HG03571 (cell line): Measurements from ENCODE around the gene KCNH8.
"Not testable (repeated sequence)": the region's sequence is repeated elsewhere in the genome, so short reads cannot be mapped to it uniquely, and the experiment has no call there.

ENCODE experiments used
- ATAC-seq: cut with Tn5 transposase; IDR thresholded peaks from one replicate; pipeline ENCODE4 v1.9.1; 2021; ENCODE audit not compliant: unreplicated experiment

Gene KCNH8

DNA sequence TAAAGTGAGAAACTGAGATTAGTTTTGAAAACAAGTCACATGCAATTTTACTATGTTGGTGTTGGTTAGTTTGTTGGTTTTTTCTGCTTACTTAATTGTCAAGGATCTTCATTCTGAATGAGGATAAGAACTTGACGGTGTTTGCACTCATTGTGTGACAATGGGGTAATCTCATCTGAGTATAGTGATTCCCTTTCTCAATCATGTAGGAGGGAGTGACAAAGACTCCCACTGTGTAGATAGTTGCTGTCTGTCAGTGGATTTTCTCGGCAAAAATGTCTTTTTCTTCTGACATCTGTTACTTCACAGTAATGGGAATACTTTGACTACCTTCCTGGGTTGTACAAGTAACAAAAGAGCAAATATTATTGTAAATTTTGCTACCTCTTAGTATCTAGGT lies 23.5 kb downstream of the KCNH8 start:
- no peak for ATAC-seq

GRCh38 chr3:19173945-19174344 lies 25.6 kb downstream of the KCNH8 start:
- ATAC-seq, result no peak

GRCh38 chr3:19183584-19183983 lies 35.3 kb downstream of the KCNH8 start:
- ATAC-seq, result no peak

GRCh38 chr3:19190126-19190525 lies 41.8 kb downstream of the KCNH8 start:
- no peak for ATAC-seq

GRCh38 chr3:19190602-19191001 lies 42.3 kb downstream of the KCNH8 start:
- peak; percentile 76 for ATAC-seq

DNA sequence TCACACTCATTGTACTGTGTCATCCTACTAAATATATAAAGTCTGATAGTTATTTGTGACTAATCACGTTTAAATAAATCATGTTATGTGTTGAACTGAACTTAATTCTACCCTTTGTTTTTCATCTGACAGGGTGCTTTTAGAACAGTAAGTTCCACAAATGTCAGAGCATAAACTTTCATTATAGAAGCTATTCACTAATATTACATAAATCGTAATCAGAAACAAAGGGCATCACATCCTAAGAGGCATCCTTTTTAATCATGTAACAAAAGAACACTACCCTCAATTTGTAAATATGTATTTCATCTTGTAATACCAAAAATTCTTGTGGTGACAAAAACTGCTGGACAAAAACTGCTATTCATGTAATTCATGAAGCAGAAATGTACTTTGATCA lies 50.8 kb downstream of the KCNH8 start:
- ATAC-seq, result no peak

DNA sequence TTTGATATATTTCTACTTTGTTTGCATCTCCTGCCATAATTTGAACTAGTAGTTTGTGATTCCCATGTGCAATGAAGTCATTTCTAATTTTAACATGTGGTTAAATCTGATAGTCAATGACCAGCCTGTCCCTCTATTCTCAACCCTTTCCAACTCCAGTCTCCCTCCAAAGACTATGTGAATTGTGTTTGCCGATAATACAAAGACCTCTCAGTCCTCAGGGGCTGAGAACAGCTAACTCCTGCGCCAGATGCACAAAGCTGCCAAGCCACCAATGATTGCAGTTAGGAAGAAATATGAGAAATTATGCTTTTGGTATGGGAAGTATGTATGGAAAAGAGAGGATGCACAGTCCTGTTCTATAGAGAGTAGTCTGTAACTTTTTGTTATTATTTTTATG lies 54.0 kb downstream of the KCNH8 start:
- no peak for ATAC-seq

DNA sequence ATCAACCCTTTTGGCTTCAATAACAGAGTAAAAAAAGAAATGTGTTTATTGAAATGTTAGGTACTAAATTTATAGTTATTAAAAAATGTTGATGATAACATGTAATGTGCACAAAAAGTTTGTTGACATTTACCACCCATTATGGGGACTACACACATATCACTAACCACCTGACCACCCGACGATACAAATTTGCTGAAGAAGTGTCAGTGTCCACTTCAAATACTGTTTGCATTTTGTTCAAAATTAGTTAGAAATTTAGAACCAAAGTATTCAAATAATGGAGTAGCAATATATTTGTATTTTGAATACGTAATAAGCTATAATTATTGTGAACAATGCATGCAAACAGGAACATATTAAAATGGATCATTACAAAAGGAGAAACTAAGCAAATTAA lies 54.4 kb downstream of the KCNH8 start:
- ATAC-seq, result no peak

GRCh38 chr3:19206540-19206939 lies 58.2 kb downstream of the KCNH8 start:
- ATAC-seq, result no peak

DNA sequence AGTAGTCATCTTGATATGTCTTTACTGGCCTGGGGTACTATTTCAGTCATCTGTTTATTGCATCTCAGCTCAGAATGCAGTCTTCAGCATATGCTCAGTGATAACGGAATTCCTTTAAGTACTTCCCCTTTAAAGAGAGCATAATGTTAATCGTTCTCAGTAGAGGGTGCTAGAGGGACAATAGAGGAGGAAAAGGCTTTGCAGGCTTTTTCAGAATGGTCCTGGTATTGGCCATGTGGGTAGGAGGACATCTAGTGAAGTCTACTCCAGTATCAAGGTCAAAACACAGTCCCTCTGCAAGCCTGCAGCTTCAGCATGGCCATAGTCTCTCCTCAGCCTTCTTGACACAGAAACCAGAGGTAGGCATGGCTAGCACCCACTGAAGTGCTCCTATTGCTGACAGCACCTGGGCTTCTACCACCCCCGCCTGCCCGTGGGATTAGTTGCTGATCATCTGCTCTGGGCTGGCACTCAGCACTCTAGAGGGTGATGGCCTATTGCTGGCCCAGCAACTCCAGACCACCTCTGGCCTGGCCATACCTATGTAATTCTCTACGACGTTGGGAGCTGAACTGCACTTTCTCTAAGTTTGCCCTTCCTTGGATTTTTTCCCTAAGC lies 65.4 kb downstream of the KCNH8 start:
- no peak for ATAC-seq

DNA sequence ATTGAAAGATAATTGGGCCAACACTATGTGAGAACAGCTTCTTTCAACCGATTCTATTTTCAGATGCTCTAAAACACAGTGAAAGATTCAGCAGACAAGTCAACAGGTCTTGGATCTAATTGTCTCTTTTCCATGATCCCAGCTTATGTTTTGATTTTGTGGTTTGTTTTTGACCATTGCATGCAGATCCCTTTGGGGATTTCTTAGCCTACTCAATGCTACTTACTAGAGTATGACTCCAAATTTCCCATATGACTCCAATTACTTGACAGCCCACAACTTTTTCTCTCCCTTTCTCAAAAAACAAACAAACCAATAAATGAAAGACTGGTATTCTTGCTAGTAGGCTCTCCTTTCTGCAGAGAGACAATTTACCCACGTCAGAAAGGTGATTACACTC lies 67.1 kb downstream of the KCNH8 start:
- no peak for ATAC-seq

- no peak for ATAC-seq
Measured at GRCh38 chr3:19216669-19217337, 68.5 kb downstream of the KCNH8 start.

DNA sequence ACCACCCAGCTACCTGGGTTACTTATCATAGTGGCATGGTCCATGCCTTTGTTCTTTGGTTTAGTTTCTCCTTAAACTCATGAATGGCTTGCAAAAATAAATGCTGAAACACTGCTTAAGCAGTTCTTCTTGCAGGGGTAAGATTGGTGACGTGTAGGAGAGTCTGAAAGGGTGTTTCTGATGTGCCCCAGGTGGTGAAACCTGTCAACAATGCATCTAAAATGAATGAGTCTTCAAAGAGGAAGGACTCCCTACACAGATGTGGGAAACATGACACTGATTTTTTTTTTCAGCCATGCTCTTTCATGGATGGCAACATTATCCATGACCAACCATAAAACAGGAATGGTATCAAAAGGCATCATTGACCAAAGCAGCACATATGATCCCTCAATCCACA lies 72.0 kb downstream of the KCNH8 start:
- no peak for ATAC-seq

- ATAC-seq, result no peak
Measured at GRCh38 chr3:19221081-19221480, 72.8 kb downstream of the KCNH8 start.

- no peak for ATAC-seq
Measured at GRCh38 chr3:19226479-19226878, 78.2 kb downstream of the KCNH8 start.

DNA sequence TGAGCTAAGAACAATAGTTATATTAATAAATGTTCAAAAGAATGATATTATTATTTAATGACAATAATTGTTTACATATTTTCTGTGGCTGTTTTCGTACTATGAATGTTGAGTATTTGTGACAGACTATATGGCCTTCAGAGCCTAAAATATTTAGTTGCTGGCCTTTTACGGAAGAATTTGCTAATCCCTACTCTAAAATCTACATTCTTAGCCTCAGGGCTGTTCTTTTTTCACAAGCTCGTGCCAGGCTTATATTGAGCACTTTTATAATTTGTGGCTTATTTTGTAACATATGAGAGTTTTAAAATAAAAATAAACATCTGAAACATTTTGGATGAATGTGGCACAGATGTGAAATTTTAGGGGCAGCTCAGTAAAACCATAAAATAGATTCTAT lies 79.9 kb downstream of the KCNH8 start:
- no peak for ATAC-seq

- no peak for ATAC-seq
Measured at GRCh38 chr3:19229086-19229485, 80.8 kb downstream of the KCNH8 start.

GRCh38 chr3:19229881-19230280 lies 81.6 kb downstream of the KCNH8 start:
- not testable (repeated sequence) for ATAC-seq

- ATAC-seq, result no peak
Measured at GRCh38 chr3:19231792-19232461, 83.6 kb downstream of the KCNH8 start.

DNA sequence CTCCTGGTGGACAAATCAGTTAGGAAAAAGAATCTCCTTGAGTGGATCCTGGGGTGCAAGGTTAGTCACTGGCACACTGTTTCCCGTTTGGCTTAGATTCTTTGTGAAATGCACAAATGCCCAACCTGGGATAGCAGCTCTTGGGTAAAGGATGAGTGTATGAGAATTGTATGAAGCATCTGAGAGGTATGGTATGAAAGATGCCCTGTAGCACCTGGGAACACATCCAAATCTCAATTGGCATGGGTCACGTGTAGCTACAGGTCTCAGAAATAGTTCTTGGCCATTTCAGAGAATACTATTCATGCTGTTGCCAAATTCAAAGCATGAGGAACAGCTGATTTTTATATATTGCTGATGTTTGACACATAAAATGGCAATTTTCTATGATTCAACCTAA lies 84.3 kb downstream of the KCNH8 start:
- ATAC-seq, result no peak

- ATAC-seq, result not testable (repeated sequence)
Measured at GRCh38 chr3:19233882-19234784, 85.8 kb downstream of the KCNH8 start.
